GM10248 (cell line): ENCODE measurements around the gene PBX2.

Experiments used
- CTCF ChIA-PET: fragments of 300-600 bp; sonication (Branson Sonifier 250); formaldehyde crosslinking; extraction: SDS; loops from one replicate; lab custom pipeline; 2021; ENCODE audit warnings: antibody characterized with exemption; lab: Yijun Ruan, JAX
- POLR2A ChIA-PET: fragments of 350-650 bp; sonication (Branson Sonifier 250); formaldehyde crosslinking; extraction: SDS; loops from one replicate; lab custom pipeline; 2020; ENCODE audit warnings: antibody characterized with exemption; lab: Yijun Ruan, JAX
- DNase-seq: peaks from one replicate; pipeline ENCODE4 v3.0.0; 2012; ENCODE audit errors: extremely low spot score
- TF ChIP-seq, protein P1 (sequence below): IDR thresholded peaks from 2 replicates; pipeline ENCODE4 v1.5.1; 2012; ENCODE audit warnings: mild to moderate bottlenecking, low read depth; ENCODE audit errors: extremely low read depth, missing control alignments, control extremely low read depth

Gene PBX2

DNA sequence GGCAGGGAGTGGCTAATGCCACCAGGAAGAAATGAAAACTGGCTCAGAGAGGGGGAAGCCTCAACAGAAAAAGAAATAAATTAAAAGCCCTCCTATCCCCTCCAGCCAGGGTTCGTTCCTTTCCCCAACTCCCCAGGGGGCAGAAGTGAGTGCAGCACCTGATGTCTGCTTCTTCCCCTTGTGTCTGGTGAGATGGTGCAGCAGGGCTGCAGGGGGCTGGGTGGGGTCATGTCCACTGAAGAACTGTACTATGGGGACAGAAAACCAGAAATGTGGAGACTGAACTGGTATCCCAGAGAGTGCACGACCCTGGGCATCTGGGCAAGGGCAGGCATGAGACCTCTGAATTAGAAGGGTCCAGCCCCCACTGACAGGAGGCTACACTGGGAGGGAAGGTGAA is 21.7 kb downstream of the PBX2 start:
- no peak for DNase-seq
- CTCF ChIA-PET: no interaction called here
- POLR2A ChIA-PET: no interaction called here
- TF ChIP-seq, protein P1, sequence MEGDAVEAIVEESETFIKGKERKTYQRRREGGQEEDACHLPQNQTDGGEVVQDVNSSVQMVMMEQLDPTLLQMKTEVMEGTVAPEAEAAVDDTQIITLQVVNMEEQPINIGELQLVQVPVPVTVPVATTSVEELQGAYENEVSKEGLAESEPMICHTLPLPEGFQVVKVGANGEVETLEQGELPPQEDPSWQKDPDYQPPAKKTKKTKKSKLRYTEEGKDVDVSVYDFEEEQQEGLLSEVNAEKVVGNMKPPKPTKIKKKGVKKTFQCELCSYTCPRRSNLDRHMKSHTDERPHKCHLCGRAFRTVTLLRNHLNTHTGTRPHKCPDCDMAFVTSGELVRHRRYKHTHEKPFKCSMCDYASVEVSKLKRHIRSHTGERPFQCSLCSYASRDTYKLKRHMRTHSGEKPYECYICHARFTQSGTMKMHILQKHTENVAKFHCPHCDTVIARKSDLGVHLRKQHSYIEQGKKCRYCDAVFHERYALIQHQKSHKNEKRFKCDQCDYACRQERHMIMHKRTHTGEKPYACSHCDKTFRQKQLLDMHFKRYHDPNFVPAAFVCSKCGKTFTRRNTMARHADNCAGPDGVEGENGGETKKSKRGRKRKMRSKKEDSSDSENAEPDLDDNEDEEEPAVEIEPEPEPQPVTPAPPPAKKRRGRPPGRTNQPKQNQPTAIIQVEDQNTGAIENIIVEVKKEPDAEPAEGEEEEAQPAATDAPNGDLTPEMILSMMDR: no peak

DNA sequence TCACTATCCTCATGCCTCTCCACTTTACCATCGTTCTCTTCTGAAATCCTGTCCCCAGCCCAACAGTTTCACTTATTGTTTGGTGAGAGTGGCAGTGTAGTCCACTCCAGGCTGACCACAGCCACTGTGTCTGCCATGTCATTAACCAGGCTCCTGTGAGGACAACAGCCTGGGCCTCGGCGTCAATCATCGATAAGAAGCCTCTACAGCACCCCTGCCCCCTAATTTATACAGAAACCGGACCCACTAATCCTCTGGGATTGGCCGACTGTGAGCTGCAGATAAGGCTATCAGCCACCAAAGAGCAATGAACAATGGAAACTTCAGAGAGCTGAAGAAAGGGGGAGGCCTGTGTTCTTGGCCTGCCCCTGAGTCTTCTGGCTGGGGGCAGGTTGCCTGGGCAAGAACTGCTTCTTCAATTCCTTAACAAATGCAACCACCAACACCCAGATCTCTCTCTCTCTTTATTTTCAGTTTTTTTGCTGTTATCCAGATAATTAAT is 22.2 kb downstream of the PBX2 start:
- TF ChIP-seq, protein P1: no peak
- CTCF ChIA-PET: interaction anchor here (1.1 kb wide), 1 partner anchor 13 kb away, joined by 4 read pairs; no protein-coding TSS in a partner anchor
- POLR2A ChIA-PET: no interaction called here
- no peak for DNase-seq

DNA sequence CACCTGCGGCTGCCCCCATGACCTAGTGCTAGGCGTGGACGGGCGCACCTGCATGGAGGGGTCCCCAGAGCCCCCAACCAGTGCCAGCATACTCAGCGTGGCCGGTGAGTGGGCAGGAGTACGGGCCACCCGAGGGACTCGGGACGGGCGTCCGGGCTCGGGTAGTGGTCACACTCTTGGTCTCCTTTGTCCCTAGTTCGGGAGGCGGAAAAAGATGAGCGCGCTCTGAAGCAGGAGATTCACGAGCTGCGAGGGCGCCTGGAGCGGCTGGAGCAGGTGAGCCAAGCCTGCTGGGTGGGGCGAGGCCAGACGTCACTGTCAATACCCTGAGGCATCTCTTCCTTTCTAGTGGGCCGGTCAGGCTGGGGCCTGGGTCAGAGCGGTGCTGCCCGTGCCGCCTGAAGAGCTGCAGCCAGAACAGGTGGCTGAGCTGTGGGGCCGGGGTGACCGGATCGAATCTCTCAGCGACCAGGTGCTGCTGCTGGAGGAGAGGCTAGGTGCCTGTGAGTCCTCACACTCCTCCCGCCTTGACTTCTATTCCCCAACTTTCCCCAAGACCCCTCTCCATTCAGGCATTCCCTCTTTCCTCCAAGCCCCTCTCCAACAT is 22.7 kb downstream of the PBX2 start:
- TF ChIP-seq, protein P1: no peak
- DNase-seq: no peak
- ChIA-PET POLR2A (no interaction called here), CTCF (interaction anchor here (0.9 to 1.1 kb wide), 2 partner anchors 9 to 13 kb away, joined by 3 to 4 read pairs; no protein-coding TSS in a partner anchor)

DNA sequence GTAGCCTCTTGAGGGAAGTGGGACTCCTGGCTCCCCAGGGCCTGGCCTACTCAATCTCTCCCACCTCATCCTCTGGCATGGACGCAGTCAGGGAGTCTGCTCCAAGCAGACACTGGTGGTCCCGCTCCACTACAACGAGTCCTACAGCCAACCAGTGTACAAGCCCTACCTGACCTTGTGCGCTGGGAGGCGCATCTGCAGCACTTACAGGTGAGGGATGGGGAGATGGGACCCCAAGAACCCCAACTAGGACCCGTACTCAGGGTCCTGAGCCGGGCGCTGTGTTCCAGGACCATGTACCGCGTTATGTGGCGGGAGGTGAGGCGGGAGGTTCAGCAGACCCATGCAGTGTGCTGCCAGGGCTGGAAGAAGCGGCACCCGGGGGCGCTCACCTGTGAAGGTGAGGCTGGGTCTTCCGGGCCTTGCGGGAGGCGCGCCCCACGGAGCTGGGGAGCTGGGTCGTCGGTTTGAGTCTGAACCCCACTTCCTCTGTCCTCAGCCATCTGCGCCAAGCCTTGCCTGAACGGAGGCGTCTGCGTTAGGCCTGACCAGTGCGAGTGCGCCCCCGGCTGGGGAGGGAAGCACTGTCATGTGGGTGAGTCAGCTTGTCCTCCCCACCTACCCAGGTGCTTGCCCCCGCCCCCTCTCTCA is 23.5 kb downstream of the PBX2 start:
- no peak for DNase-seq
- ChIA-PET CTCF (interaction anchor here (0.9 to 1.0 kb wide), 3 partner anchors 8 to 48 kb away, joined by 3 read pairs; no protein-coding TSS in a partner anchor), POLR2A (no interaction called here)
- TF ChIP-seq, protein P1: no peak

DNA sequence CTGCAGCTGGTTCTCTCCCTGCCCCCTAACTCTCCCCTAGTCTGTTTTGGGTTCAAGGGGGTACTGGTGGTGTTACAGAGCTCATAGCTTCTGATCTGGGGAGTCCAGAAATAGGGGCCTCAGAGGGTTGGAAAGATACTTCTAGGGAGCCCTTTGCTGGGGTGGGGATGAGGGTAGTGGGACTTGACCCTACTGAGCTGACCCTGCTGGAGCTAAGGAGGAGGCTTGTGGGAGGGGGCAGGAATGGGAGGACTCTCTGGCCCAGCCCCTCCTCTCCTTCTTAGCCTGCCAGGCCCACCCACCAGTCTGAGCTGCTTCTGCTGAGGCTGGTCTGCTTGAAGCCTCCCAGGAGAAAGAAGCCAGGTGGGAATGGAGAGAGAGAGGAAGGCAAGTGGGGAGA is 25.7 kb downstream of the PBX2 start, which contains the start of gene EGFL8:
EGFL8 (plus strand) TSS at position 301 of the 400 bp plus-strand sequence. CDS start 1,571 bp downstream, outside the sequence.
- ChIA-PET CTCF (interaction anchor here (1.1 to 2.6 kb wide), 3 partner anchors 10 to 46 kb away, joined by 4 to 9 read pairs (median 5); no protein-coding TSS in a partner anchor), POLR2A (no interaction called here)
- no peak for DNase-seq
- TF ChIP-seq, protein P1: no peak

DNA sequence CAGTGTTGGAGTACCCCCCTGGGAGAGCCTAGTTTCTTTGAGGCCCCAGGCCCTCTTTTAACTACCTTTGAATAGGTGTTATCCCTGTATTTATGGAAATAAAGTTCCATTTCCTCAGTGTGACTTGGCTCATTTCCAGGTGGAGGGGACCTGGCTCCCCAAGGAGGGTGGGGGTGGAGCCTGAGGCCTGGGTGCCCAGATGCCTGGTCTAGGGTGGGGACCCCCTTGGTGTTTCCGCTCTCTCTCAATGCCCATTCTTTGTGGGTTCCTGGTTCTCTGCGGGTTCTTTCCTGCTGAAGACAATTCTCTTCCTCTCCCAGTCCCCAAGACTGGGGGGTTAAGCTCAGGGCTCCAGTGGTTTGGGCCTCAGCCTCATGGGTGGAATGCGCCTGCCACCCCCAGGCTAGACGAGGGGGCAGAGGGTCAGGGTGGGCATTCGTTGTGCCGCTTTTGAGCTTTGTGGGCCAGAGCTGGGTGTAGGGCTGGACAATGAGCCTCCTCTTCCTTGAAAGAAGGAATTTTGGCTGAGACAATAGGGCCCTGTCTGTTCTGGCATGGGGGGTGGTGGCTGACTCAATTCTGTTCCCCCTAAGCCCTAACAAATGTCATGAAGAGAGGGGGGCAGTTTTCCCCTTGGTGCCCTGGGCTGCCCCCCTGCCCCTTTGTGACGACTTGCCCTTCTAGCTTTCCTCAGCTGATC is 26.3 kb downstream of the PBX2 start:
- ChIA-PET CTCF (interaction anchor here (1.3 to 2.6 kb wide), 2 partner anchors 33 to 45 kb away, joined by 4 to 9 read pairs; no protein-coding TSS in a partner anchor), POLR2A (no interaction called here)
- TF ChIP-seq, protein P1: no peak
- no peak for DNase-seq
